Suprapubic skin (tissue), 4 donors: ENCODE measurements around the gene MIPOL1.

Source experiments
- EP300 ChIP-seq: sonication (generic); formaldehyde crosslinking; IDR thresholded peaks from one replicate; pipeline ENCODE4 v1.6.1; 2017; ENCODE audit warnings: antibody characterized with exemption
- POLR2A ChIP-seq, 2 donors: fragments of 450-650 bp; IDR thresholded peaks; one replicate each; pipeline ENCODE4 v1.6.1; 2017; ENCODE audit warnings: antibody characterized with exemption in 2 of 2, mild to moderate bottlenecking in 2 of 2, moderate library complexity in 2 of 2
- POLR2AphosphoS5 ChIP-seq, 3 donors: sonication (generic); formaldehyde crosslinking; IDR thresholded peaks; one replicate each; pipeline ENCODE4 v1.6.1; 2017; ENCODE audit warnings: antibody characterized with exemption in 3 of 3
- TF ChIP-seq, protein P1 (sequence below), 2 donors: fragments of 200-600 bp in 1 of 2; fragments of 450-650 bp in 1 of 2; sonication (generic) in 1 of 2; IDR thresholded peaks; one replicate each; pipeline ENCODE4 v1.5.1; 2016 to 2019; ENCODE audit warnings: antibody characterized with exemption in 2 of 2, mild to moderate bottlenecking in 1 of 2, moderate library complexity in 1 of 2

DNA sequence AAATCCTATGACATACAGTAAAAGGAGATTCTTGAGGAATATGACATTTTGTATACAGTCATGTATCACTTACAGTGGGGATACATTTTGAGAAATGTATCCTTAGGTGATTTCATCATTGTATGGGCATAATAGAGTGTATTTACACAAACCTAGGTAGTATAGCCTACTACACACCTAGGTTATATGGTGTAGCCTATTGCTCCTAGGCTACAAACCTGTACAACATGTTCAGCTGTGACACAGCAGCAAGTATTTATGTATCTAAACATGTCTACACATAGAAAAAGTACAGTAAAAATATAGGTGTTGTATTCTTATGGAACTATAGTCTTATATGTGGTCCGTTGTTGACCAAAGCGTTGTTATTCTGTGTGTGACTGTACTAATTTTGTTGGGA is 218.5 kb downstream of the MIPOL1 start:
- TF ChIP-seq, protein P1, sequence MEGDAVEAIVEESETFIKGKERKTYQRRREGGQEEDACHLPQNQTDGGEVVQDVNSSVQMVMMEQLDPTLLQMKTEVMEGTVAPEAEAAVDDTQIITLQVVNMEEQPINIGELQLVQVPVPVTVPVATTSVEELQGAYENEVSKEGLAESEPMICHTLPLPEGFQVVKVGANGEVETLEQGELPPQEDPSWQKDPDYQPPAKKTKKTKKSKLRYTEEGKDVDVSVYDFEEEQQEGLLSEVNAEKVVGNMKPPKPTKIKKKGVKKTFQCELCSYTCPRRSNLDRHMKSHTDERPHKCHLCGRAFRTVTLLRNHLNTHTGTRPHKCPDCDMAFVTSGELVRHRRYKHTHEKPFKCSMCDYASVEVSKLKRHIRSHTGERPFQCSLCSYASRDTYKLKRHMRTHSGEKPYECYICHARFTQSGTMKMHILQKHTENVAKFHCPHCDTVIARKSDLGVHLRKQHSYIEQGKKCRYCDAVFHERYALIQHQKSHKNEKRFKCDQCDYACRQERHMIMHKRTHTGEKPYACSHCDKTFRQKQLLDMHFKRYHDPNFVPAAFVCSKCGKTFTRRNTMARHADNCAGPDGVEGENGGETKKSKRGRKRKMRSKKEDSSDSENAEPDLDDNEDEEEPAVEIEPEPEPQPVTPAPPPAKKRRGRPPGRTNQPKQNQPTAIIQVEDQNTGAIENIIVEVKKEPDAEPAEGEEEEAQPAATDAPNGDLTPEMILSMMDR (IDR thresholded peaks at IDR 0.05), result no peak
- TF ChIP-seq POLR2A (IDR thresholded peaks at IDR 0.05) (no peak), EP300 (no peak), POLR2AphosphoS5 (IDR thresholded peaks at IDR 0.05) (no peak)
